Hepatic stellate cell (primary cell): ENCODE results near the gene HLF.

Experiments
- DNase-seq: peaks from one replicate; pipeline ENCODE4 v3.0.0; 2011; ENCODE audit warnings: low spot score

Gene HLF

GRCh38 chr17:55258578-55259135 is 6.1 kb upstream of the HLF start:
- DNase-seq: no peak

- DNase-seq: no peak
Observed at GRCh38 chr17:55259684-55260111, 5.1 kb upstream of the HLF start.

GRCh38 chr17:55261311-55261710 is 3.4 kb upstream of the HLF start:
- no peak for DNase-seq

- DNase-seq: no peak
Observed at GRCh38 chr17:55263569-55264277, 1.0 kb upstream of the HLF start.

- DNase-seq: no peak
Observed at GRCh38 chr17:55264278-55264644, 499 bp upstream of the HLF start.

GRCh38 chr17:55265311-55266021 is 706 bp downstream of the HLF start:
- DNase-seq: no peak

- DNase-seq: no peak
Observed at GRCh38 chr17:55266051-55266957, 1.5 kb downstream of the HLF start.

- no peak for DNase-seq
Observed at GRCh38 chr17:55266958-55267688, 2.4 kb downstream of the HLF start.

- no peak for DNase-seq
Observed at GRCh38 chr17:55267777-55268648, 3.3 kb downstream of the HLF start.

- no peak for DNase-seq
Observed at GRCh38 chr17:55268649-55269480, 4.1 kb downstream of the HLF start.

GRCh38 chr17:55269894-55270293 is 5.1 kb downstream of the HLF start:
- DNase-seq: no peak

- no peak for DNase-seq
Observed at GRCh38 chr17:55271223-55271571, 6.4 kb downstream of the HLF start.

GRCh38 chr17:55271958-55272710 is 7.4 kb downstream of the HLF start:
- no peak for DNase-seq

GRCh38 chr17:55272711-55273578 is 8.2 kb downstream of the HLF start:
- no peak for DNase-seq

- no peak for DNase-seq
Observed at GRCh38 chr17:55273579-55274354, 9.0 kb downstream of the HLF start.

GRCh38 chr17:55274355-55275255 is 9.8 kb downstream of the HLF start:
- DNase-seq: no peak
